Measurements from ENCODE around the gene C3.
"Not testable (repeated sequence)": the region's sequence is repeated elsewhere in the genome, so short reads cannot be mapped to it uniquely, and the experiment has no call there.

C3 gene

GRCh38 chr19:6690160-6690885 is 30.1 kb downstream of the C3 start:
- no peak for DNase-seq (ENCODE audit: low read depth)

- no peak for DNase-seq (ENCODE audit: low read depth)
Measured at GRCh38 chr19:6687114-6687513, 33.3 kb downstream of the C3 start.

- no peak for DNase-seq (ENCODE audit: low read depth)
Measured at GRCh38 chr19:6686628-6686975, 33.8 kb downstream of the C3 start.

DNA sequence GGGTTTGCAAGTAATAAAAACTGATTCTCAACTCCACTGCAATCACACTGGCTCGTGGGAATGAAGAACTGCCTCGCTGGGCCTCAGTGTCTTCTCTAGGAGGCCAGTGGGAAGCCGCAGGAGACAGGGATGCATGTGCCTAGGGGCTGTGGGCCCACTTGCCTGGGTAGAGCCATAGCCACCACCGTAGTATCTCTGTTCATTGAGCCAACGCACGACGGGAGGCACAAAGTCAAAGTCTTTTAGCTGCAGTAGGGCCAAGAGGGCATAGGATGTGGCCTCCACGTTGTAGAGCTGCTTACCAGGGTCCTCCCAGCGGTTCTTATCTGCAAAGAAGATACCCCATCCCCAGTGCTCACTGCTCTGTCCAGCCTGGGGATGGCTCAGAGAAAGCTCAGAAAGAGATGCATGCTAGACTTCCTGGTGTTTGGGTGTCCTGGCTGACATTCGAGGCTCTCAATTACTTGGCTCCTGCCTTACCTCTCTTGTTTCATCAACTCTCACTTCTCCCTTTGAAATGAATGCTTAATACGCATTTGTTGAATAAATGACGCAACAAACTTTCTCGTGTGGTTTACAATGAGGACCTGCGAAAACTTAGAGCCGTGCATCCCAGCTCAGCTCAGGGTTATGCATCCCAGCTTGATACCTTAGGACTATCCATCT is 34.4 kb downstream of the C3 start:
- DNase-seq (ENCODE audit: low read depth) = no peak

DNA sequence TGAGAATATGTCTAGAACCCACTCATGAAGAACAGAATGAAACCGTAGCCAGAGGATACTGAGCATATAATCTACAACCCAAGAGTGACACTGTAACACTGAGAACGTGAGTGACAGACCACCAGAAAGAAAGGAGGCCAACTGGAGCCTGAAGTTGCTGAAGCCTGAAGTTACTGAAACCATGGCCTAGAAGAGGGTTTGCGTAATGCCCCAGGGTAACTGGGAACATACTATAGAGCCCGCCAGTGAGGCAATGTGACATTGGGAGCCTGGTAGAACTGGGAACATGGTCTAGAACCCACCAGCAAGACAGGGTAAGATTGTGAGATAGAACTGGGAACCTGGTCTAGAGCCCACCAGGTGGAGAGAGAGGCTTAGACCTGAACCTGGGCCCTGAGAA is 35.0 kb downstream of the C3 start:
- no peak for DNase-seq (ENCODE audit: low read depth)

- DNase-seq (ENCODE audit: low read depth) = no peak
Measured at GRCh38 chr19:6683971-6684370, 36.5 kb downstream of the C3 start.

DNA sequence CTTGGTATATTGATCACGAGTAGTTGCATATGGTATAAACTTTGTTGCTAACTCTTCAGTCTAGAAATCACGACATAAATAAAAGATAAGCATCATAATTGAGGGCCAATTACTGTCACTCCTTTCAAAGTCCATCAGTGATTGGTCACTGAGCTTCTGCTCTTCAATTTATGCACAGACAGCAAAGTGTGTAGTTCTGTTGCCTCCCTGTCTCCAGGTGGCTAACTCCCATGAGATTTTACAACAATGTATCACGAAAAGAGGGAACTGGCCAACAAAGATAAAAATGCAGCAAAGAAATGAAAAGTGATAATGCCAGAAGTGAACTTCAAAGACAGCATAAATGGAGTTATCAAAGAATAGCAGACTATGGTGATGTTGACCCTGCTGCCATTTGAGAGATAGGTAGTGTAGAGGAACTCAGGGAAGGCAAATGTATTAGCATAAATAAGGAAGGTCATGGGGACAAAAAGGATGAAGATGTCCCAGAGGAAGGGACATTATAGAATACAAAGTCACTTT is 37.8 kb downstream of the C3 start:
- DNase-seq (ENCODE audit: low read depth) = no peak

GRCh38 chr19:6680141-6680540 is 40.3 kb downstream of the C3 start:
- DNase-seq (ENCODE audit: low read depth) = no peak

- DNase-seq (ENCODE audit: low read depth) = no peak
Measured at GRCh38 chr19:6679139-6679538, 41.3 kb downstream of the C3 start.

DNA sequence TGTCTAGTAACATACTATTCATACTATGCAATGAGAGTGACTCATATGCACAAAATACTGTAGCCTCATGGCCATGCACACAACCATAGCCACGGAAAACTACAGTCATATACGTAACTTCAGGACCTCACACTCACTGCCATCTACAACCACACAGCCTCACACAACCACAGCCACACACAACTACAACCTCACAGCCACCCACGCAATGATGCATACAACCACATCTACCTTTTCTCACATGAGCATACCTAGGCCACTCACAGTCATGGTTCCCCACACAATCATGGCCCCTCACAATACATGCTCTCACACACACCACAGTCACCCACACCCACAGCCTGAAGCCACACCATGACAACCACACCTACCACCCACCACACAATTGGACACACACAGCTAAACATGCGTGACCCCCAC is 41.8 kb downstream of the C3 start:
- DNase-seq (ENCODE audit: low read depth) = no peak

DNA sequence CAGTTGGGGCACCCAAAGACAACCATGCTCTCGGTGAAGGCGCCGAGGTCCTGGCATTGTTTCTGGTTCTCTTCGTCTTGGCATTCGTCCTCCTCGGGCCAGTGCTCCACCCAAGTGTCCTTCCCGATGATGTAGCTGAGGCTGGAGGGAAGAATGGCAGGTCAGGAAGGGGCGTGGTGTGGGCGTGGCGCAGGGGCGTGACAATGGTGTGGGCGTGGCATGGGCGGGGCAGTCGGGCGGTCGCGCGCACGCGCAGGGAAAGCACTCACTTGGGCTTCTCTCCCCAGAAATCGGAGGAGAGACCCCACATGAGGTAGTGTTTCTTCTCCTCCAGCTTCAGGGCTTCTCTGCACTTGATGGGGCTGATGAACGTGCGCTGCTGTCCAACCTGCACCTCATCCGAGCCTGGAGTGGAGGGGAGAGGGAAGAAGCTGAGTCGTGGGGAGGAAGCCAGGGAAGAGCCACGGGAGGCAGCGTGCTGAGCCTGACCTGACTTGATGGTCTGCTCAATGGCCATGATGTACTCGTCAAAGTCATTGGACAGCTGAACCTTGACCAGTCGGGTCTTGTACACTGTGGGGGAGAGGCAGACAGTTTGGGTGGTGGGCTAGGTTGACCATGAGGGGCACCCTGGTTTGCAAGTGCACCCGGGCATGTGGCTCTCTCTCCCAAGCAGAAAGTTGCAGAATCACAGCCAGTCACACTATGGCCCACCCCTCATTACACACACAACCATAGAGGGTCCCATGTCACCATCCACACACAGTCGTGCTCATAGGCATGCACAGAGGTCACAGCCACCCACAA is 42.4 kb downstream of the C3 start:
- DNase-seq (ENCODE audit: low read depth) = no peak

GRCh38 chr19:6677495-6677882 is 43.0 kb downstream of the C3 start:
- no peak for DNase-seq (ENCODE audit: low read depth)

GRCh38 chr19:6676288-6676687 is 44.2 kb downstream of the C3 start:
- no peak for DNase-seq (ENCODE audit: low read depth)

DNA sequence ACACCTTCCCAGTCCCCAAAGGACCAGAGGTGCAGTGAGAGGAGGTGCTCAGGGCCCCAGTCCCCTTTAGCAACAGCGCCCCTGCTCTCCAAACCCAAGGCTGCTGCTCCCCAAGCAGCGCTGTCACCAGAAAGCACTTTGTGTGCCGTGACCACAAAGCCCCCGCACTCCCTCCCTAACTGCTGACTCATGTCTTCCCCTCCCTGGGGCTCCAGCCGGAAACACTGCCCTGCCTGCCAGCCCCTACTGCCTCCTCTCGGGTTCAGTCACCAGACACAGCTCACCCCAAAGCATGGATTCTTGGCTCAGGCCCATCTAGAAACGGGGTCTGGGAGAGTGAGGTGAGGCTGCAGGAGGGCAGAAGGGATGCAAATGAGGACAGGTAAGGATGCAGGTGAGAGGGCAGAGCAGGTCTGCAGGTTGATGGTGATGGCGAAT is 45.6 kb downstream of the C3 start:
- peak; percentile 86 for DNase-seq (ENCODE audit: low read depth)

DNA sequence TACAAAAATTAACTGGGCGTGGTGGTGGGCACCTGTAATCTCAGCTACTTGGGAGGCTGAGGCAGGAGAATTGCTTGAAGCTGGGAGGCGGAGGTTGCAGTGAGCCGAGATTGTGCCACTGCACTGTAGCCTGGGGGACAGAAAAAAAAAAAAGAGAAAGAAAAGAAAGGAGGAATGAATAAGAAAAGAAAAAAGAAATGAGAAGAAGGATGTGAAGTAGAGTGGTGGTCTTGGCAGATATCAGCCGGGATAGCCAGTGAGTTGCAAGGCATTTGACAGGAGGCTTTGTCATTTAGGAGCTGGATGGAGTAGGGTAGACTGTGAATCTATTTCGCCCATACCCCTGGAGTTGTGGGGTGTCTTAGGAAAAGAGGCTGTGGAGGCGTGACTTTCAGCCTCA is 46.0 kb downstream of the C3 start:
- not testable (repeated sequence) for DNase-seq (ENCODE audit: low read depth)

GRCh38 chr19:6672693-6673290 is 47.7 kb downstream of the C3 start:
- no peak for DNase-seq (ENCODE audit: low read depth)

DNA sequence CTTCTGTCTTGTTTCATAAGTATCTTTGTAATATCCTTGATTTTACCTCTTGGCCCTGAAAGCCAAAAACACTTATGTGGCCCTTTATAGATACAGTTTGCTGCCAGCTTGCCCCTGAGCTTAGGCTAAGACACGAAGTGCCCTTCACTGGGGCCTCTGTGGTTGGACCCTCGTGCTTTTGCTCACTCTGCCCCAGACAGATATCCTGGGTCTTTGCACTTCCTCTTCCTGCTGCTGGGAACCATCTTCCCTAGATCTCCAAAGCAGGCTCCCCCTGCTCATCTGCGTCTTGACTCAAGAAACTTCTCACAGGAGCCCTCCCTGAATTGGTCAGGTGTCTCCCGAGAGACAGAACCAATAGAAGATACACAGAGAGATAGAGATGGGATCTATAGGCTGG is 48.5 kb downstream of the C3 start:
- DNase-seq (ENCODE audit: low read depth) = no peak

DNA sequence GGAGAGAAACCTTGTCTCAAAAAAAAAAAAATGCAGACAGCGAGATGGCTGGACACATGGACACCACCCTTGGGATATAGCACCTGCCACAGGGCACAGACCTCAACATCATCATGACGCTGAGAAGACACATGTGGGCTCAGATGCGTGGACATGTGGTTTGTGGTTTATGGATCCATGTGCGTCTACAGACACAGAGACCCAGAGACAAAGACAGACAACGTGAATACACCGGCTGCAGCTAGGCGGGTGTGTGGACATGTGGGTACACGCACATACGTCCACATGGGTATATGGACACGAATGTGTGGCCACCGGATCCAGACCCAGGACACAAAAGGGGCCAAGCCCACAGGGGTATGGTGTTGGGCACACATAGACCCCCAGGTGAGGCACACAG is 51.8 kb downstream of the C3 start:
- DNase-seq (ENCODE audit: low read depth) = no peak

DNA sequence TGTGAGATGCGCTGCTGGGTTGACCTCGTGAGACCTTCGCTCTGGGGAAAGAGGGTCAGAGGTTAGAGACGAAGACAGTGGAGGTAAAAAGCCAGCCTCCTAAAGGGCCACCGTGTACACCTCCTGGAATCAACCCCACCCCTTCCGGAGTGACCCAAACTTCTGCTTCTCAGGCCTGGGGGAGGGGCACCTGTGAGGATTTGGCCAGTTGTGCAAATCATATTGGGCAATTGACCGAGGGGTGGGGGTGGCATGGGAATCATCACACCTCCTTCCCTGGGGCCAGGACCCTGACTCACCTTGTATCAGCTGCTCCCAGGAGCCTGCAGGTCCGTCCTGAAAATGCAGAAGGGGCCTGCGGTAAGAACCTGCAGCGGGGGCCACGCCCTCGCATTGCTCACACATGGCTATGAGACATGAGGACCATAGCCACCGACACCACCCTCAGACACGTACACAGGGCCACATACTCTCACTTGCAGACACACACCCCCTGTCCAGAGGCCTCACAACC is 53.3 kb downstream of the C3 start:
- no peak for DNase-seq (ENCODE audit: low read depth)

DNA sequence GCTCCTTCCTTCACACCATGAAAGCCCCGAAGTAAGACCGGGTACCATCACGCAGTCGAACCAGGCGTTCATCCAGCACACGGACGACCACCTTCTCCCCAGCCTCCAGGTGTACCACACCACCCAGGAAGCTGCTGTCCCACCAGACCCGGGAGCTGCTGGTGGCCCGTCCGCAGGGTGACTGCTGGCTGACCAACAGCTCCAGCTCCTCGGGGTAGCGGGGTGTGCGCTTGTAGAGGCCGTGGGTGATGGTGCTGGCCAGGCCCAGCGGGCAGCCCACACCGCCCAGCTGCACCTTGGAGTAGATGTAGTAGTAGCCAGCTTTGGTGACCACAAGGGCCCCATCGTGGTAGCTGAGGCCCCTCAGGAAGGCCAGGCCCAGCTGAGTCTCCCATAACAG is 55.5 kb downstream of the C3 start:
- DNase-seq (ENCODE audit: low read depth) = no peak

DNA sequence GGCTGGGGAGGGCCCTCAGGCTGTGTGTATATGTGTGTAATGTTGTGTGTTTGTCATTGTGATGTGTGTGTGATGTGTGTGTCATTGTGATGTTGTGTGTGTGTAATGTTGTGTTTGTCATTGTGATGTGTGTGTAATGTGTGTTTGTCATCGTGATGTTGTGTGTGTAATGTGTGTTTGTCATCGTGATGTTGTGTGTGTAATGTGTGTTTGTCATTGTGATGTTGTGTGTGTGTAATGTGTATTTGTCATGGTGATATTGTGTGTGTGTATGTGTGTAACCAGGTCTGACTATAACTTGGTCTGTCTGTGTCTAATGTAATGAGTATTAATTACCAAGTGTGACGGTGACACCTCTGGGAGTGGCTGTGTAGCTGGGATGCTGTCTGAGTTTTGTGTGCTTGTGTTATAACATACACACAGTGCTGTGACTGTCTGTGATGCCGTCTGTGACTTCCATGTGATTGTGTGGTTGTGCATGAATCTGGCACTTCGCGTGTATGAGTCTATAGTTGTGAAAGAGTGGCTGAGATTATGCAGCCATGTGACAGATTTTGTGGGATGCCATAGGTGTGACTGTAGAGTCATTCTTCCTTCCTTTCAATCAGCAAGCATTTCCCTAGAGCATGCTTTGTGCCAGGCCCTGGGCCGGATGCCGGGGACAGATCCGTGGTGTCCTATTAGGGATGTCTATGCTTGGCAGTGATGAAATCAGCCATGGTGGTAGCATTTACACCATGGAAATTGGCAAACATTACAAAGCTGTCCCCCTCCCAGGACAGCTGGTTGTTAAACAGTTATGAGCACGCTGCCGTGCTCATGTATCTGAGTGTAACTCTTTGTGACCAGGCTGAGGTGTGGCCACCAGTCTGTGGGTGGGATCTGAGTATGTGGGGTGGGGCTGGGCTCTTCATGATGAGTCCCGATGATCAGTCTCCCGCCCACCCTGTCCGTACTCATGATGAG is 56.9 kb downstream of the C3 start:
- no peak for DNase-seq (ENCODE audit: low read depth)
